Neuronal stem cell (in vitro differentiated cells): Measurements from ENCODE around the gene EIF2AK2.

ENCODE experiments used
- DNase-seq: peaks from one replicate; pipeline ENCODE4 v3.0.0-alpha.2; 2013; ENCODE audit warnings: low spot score
- H2AFZ ChIP-seq: one replicate; pipeline ENCODE4 v1.6.1; 2013; ENCODE audit warnings: mild to moderate bottlenecking, low read length, inconsistent platforms
- H2AK5ac ChIP-seq: 2 replicates; pipeline ENCODE4 v1.6.1; 2013; ENCODE audit warnings: low read depth, mild to moderate bottlenecking, inconsistent platforms, low read length, moderate library complexity, mixed read lengths
- H2BK120ac ChIP-seq: 2 replicates; pipeline ENCODE4 v1.6.1; 2013; ENCODE audit warnings: low read depth, mild to moderate bottlenecking, inconsistent platforms, low read length, moderate library complexity, mixed read lengths
- H2BK12ac ChIP-seq: one replicate; pipeline ENCODE4 v1.6.1; 2013; ENCODE audit warnings: low read length, inconsistent platforms
- H2BK15ac ChIP-seq: 2 replicates; pipeline ENCODE4 v1.6.1; 2013; ENCODE audit warnings: mild to moderate bottlenecking, low read length, inconsistent platforms, mixed read lengths
- H2BK5ac ChIP-seq: one replicate; pipeline ENCODE4 v1.6.1; 2013; ENCODE audit warnings: inconsistent platforms, mild to moderate bottlenecking, low read length, moderate library complexity
- H3K14ac ChIP-seq: one replicate; pipeline ENCODE4 v1.6.1; 2013; ENCODE audit warnings: low read length, inconsistent platforms
- H3K18ac ChIP-seq: 2 replicates; pipeline ENCODE4 v1.6.1; 2013; ENCODE audit warnings: low read length, inconsistent platforms
- H3K23ac ChIP-seq: 2 replicates; pipeline ENCODE4 v1.6.1; 2013; ENCODE audit warnings: low read depth, mild to moderate bottlenecking, mixed read lengths, low read length, inconsistent platforms; ENCODE audit not compliant: poor library complexity
- H3K27ac ChIP-seq: replicated peaks from 3 replicates; pipeline ENCODE4 v1.5.1; 2013; ENCODE audit warnings: low read length, inconsistent platforms
- H3K27me3 ChIP-seq, 3 experiments: 2 replicates each; pipeline ENCODE4 v1.6.1; 2013; ENCODE audit warnings: low read length in 3 of 3, mild to moderate bottlenecking in 2 of 3, inconsistent platforms in 1 of 3, low read depth in 1 of 3, mixed read lengths in 1 of 3, moderate library complexity in 1 of 3; ENCODE audit not compliant: control insufficient read depth in 3 of 3, insufficient read depth in 3 of 3
- H3K36me3 ChIP-seq, 2 donors: replicated peaks in 1 of 2; 2 replicates each; pipeline ENCODE4 v1.6.1; 2013; ENCODE audit warnings: low read length in 2 of 2; ENCODE audit not compliant: control insufficient read depth in 2 of 2, insufficient read depth in 2 of 2
- H3K4ac ChIP-seq: 2 replicates; pipeline ENCODE4 v1.6.1; 2013; ENCODE audit warnings: inconsistent platforms, mild to moderate bottlenecking, low read length, moderate library complexity
- H3K4me1 ChIP-seq, 2 donors: 1 replicate in 1 of 2; 2 replicates in 1 of 2; pipeline ENCODE4 v1.6.1; 2013; ENCODE audit warnings: low read length in 2 of 2, low read depth in 1 of 2; ENCODE audit not compliant: control insufficient read depth in 2 of 2, insufficient read depth in 1 of 2
- H3K4me2 ChIP-seq: one replicate; pipeline ENCODE4 v1.6.1; 2013; ENCODE audit warnings: mild to moderate bottlenecking, low read length, inconsistent platforms; ENCODE audit not compliant: insufficient read depth, poor library complexity, severe bottlenecking
- H3K4me3 ChIP-seq, 2 donors: 2 replicates each; pipeline ENCODE4 v1.5.1; 2013; ENCODE audit warnings: low read length in 2 of 2, mild to moderate bottlenecking in 2 of 2, inconsistent platforms in 1 of 2, moderate library complexity in 1 of 2
- H3K79me1 ChIP-seq: one replicate; pipeline ENCODE4 v1.6.1; 2013; ENCODE audit warnings: low read depth, mild to moderate bottlenecking, inconsistent platforms, low read length, moderate library complexity
- H3K9ac ChIP-seq: one replicate; pipeline ENCODE4 v1.6.1; 2013; ENCODE audit warnings: mild to moderate bottlenecking, low read depth, low read length, inconsistent platforms; ENCODE audit not compliant: poor library complexity
- H3K9me3 ChIP-seq, 2 donors: replicated peaks in 1 of 2; 2 replicates each; pipeline versions ENCODE3 to v1.6.1; 2013; ENCODE audit warnings: low read length in 2 of 2, mild to moderate bottlenecking in 2 of 2, inconsistent platforms in 1 of 2, low read depth in 1 of 2, mixed read lengths in 1 of 2, moderate library complexity in 1 of 2; ENCODE audit not compliant: control insufficient read depth in 2 of 2, insufficient read depth in 1 of 2
- H4K8ac ChIP-seq: one replicate; pipeline ENCODE4 v1.6.1; 2013; ENCODE audit warnings: low read depth, mild to moderate bottlenecking, inconsistent platforms, low read length, moderate library complexity
- H4K91ac ChIP-seq: one replicate; pipeline ENCODE4 v1.6.1; 2013; ENCODE audit warnings: low read length, low read depth, mild to moderate bottlenecking, inconsistent platforms; ENCODE audit not compliant: poor library complexity
- WGBS, 2 donors: extraction: QIAGEN DNeasy Blood & Tissue Kit; methylation state at CpG; one replicate each; pipeline ENCODE4 v1.1.7; 2013; ENCODE audit warnings: missing lambda C conversion rate in 2 of 2, mixed read lengths in 1 of 2; ENCODE audit not compliant: insufficient read length in 2 of 2, insufficient replicate concordance in 1 of 2; ENCODE audit errors: extremely low coverage in 2 of 2; 5-methylcytosine and 5-hydroxymethylcytosine counted together

Gene EIF2AK2

GRCh38 chr2:37070931-37071330 is 85.8 kb downstream of the EIF2AK2 start:
- WGBS, 2 donors = no CpG with 5 or more reads among the region's 2 CpGs
- peaks cover 4 to 59% of the 10 kb centered on the region in 2 donors for H3K36me3 ChIP-seq

GRCh38 chr2:37068686-37069085 is 88.1 kb downstream of the EIF2AK2 start:
- Histone ChIP-seq H3K36me3 (peaks cover 8 to 66% of the 10 kb centered on the region in 2 donors), H3K4me3 (no peak overlapping the region), H3K4me2 (no peak overlapping the region), H3K4me1 (no peaks in the 10 kb centered on the region), H3K9ac (no peak overlapping the region), H2AFZ (no peak overlapping the region), H3K27me3 (no peaks in the 10 kb centered on the region), H3K27ac (no peak overlapping the region), H4K8ac (no peak overlapping the region), H3K18ac (no peak overlapping the region), H2BK120ac (no peak overlapping the region), H3K23ac (no peak overlapping the region), H3K9me3 (no peaks in the 10 kb centered on the region), H4K91ac (no peak overlapping the region), H3K79me1 (no peaks in the 10 kb centered on the region), H2BK15ac (no peak overlapping the region), H3K4ac (no peak overlapping the region), H3K14ac (no peak overlapping the region), H2BK12ac (no peak overlapping the region), H2BK5ac (no peak overlapping the region), H2AK5ac (no peak overlapping the region)
- no CpG with 5 or more reads among the region's 6 CpGs for WGBS, 2 donors
- DNase-seq = no peak

More at GRCh38 chr2:37070931-37071330, 85.8 kb downstream of the EIF2AK2 start:
- H3K79me1 ChIP-seq = no peaks in the 10 kb centered on the region
- H2AFZ ChIP-seq = no peak overlapping the region
- H3K4me3 ChIP-seq = no peak overlapping the region
- no peak overlapping the region for H4K8ac ChIP-seq
- H3K4me2 ChIP-seq = no peak overlapping the region
- peaks cover 0 to 4% of the 10 kb centered on the region in 2 donors for H3K9me3 ChIP-seq
- no peak overlapping the region for H3K14ac ChIP-seq
- H3K27me3 ChIP-seq = no peaks in the 10 kb centered on the region
- no peak overlapping the region for H3K23ac ChIP-seq
- H3K4me1 ChIP-seq = no peaks in the 10 kb centered on the region
- H2BK5ac ChIP-seq = no peak overlapping the region
- H3K4ac ChIP-seq = no peak overlapping the region
- H3K18ac ChIP-seq = no peak overlapping the region
- H2BK15ac ChIP-seq = no peak overlapping the region
- no peak for DNase-seq
- no peak overlapping the region for H4K91ac ChIP-seq
- no peak overlapping the region for H2AK5ac ChIP-seq
- H3K9ac ChIP-seq = no peak overlapping the region
- no peak overlapping the region for H2BK120ac ChIP-seq
- no peak overlapping the region for H2BK12ac ChIP-seq
- H3K27ac ChIP-seq = no peak overlapping the region

- Histone ChIP-seq H3K23ac (no peak overlapping the region), H2BK120ac (no peak overlapping the region), H3K27me3 (no peaks in the 10 kb centered on the region), H3K27ac (no peak overlapping the region), H3K14ac (no peak overlapping the region), H4K91ac (no peak overlapping the region), H3K4me2 (no peak overlapping the region), H3K9ac (no peak overlapping the region), H3K18ac (no peak overlapping the region), H2AFZ (no peak overlapping the region), H3K4ac (no peak overlapping the region), H3K79me1 (no peaks in the 10 kb centered on the region), H2BK12ac (no peak overlapping the region), H3K9me3 (no peaks in the 10 kb centered on the region), H4K8ac (no peak overlapping the region), H2BK5ac (no peak overlapping the region), H2AK5ac (no peak overlapping the region), H2BK15ac (no peak overlapping the region), H3K36me3 (peaks cover 6 to 80% of the 10 kb centered on the region in 2 donors), H3K4me1 (no peaks in the 10 kb centered on the region), H3K4me3 (no peak overlapping the region)
- no CpG with 5 or more reads among the region's 5 CpGs for WGBS, 2 donors
- DNase-seq = no peak
Observed at GRCh38 chr2:37061776-37062175, 95.0 kb downstream of the EIF2AK2 start.

- Histone ChIP-seq H2BK120ac (no peak overlapping the region), H3K36me3 (peaks cover 6 to 81% of the 10 kb centered on the region in 2 donors), H3K27ac (no peak overlapping the region)
Observed at GRCh38 chr2:37061013-37061711, 95.6 kb downstream of the EIF2AK2 start.

More at GRCh38 chr2:37061013-37061711, 95.6 kb downstream of the EIF2AK2 start:
- no peak overlapping the region for H3K4me3 ChIP-seq
- no peak overlapping the region for H4K8ac ChIP-seq
- no peaks in the 10 kb centered on the region for H3K79me1 ChIP-seq
- no peak for DNase-seq
- H3K4me1 ChIP-seq = no peaks in the 10 kb centered on the region
- H2BK15ac ChIP-seq = no peak overlapping the region
- H3K4me2 ChIP-seq = no peak overlapping the region
- no peak overlapping the region for H2AK5ac ChIP-seq
- no peak overlapping the region for H2BK12ac ChIP-seq
- no peak overlapping the region for H3K4ac ChIP-seq
- H4K91ac ChIP-seq = no peak overlapping the region
- H3K27me3 ChIP-seq = no peaks in the 10 kb centered on the region
- H3K9ac ChIP-seq = no peak overlapping the region
- H2AFZ ChIP-seq = no peak overlapping the region
- no peak overlapping the region for H2BK5ac ChIP-seq
- no peaks in the 10 kb centered on the region for H3K9me3 ChIP-seq
- no peak overlapping the region for H3K23ac ChIP-seq
- H3K18ac ChIP-seq = no peak overlapping the region
- H3K14ac ChIP-seq = no peak overlapping the region
